Activated naive CD4-positive, alpha-beta T cell treated with anti-CD3 and anti-CD28 coated beads, Interleukin-2, amount 50 U/mL, for 72 hours (primary cell): Measurements from ENCODE around the gene BUD31. TPM values are rescaled to one million over a fixed set of nuclear protein-coding genes. Genes with fewer than 3 reads are reported as not detected.
"Not testable (repeated sequence)": the region's sequence is repeated elsewhere in the genome, so short reads cannot be mapped to it uniquely, and the experiment has no call there.

Experiments
- ATAC-seq, 2 donors: fragments of 150-1000 bp; cut with Tn5 transposase; 2 replicates each; pipeline ENCODE4 v1.10.0; 2021; ENCODE audit warnings: mild to moderate bottlenecking in 2 of 2, moderate library complexity in 2 of 2
- DNase-seq, 2 donors: peaks; one replicate each; pipeline ENCODE4 v3.0.0; 2021 to 2022; ENCODE audit warnings: low spot score in 2 of 2
- H3K27ac Mint-ChIP-seq, 2 donors: one replicate each; pipeline ENCODE4 v1.8.0; 2022; ENCODE audit warnings: mild to moderate bottlenecking in 2 of 2, mixed read lengths in 2 of 2
- H3K36me3 Mint-ChIP-seq, 2 donors: one replicate each; pipeline ENCODE4 v1.8.0; 2022; ENCODE audit warnings: mixed read lengths in 2 of 2
- H3K9me3 Mint-ChIP-seq, 2 donors: one replicate each; pipeline ENCODE4 v1.8.0; 2022; ENCODE audit warnings: mixed read lengths in 2 of 2
- total RNA-seq, 2 donors: library from RNA; stranded (reverse); gene quantifications; one replicate each; pipeline ENCODE4 v1.2.3, GENCODE V29; 2022

Gene BUD31
- total RNA-seq, 2 donors from 2014 or later: 131 to 135 TPM

DNA sequence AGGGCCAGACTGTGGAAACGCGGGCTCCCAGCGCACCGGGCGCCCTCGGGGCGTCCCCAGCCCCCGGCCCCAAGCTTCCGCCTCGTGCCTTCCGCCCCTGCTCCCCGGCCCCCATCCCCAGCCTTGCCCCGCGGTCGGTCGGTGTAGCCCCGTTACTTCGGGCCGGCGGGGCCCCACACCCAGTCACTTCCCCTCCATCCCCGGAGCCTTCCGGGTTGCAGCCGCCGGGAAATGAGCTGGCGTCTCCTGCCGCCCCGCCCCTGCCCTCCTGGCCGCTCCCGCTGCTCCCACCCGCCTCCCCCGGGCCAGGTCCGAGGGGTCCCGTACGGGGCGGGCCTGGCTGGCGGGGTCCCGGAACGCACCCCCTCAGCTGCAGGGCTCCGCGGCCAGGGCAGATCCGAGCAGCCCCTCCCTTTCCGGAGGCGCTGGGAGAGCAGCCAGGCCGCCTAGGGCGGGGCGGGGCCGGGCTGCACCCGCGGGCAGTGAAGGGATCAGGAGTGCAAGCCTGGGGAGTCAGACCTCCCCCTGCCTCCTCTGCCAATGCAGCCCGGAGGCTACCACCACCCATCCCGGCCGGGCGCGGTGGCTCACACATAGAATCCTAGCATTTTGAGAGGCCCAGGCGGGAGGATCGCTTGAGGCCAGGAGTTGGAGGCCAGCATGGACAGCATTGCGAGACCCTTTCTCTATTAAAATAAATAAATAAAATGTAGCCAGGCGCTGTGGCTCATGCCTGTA, 33.5 kb upstream of the BUD31 start:
- H3K27ac Mint-ChIP-seq: peak overlapping the region; percentile 72 to 85
- no peaks in the 10 kb centered on the region for H3K9me3 Mint-ChIP-seq
- ATAC-seq (peak; percentile 50 to 66), DNase-seq (peak; percentile 75 to 81)
- peaks cover 0 to 19% of the 10 kb centered on the region in 2 donors for H3K36me3 Mint-ChIP-seq

DNA sequence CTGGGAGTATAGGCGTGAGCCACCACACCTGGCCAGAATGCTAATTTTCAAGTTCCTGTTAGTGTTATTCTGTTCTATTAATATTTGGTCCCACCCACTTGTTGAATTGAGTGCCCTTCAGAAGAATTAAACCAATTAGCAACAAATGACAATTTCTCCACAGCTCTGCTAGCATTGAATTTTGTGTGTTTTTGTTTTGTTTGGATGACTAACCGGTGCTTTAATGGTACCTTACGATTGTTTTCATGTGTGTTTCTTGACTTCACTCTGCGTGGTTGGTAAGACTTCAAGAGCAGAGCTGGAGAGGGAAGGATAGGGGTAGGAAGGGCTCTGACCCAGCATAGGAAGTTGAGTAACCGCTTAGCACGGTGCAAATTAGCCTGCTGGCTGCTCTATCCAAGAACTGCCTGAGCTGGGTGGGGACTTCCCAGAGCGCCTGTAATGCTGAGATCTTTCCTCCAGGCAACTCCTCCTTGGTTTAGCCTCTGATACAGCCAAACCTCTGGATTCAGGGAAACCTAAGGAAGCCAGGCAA, 29.7 kb upstream of the BUD31 start:
- ATAC-seq (peak; percentile 17 to 25), DNase-seq (peak in 1 of 2 donors; percentile 41)
- Mint-ChIP-seq H3K27ac (peak overlapping the region; percentile 93 to 95), H3K36me3 (peaks cover 13 to 35% of the 10 kb centered on the region in 2 donors), H3K9me3 (no peaks in the 10 kb centered on the region)

DNA sequence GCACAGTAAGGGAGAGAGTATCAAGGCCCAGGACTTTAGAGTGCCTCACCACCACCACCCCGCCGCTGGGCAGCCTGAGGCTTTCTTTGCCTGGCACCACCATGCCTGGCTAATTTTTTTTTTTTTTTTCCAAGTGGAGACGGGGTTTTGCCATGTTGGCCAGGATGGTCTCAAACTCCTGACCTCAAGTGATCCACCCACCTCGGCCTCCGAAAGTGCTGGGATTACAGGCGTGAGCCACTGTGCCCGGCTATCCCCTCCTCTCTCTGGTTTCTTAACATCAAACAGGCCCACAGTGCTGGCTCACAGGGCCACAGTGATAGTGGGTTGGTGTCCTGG, 29.1 kb upstream of the BUD31 start:
- H3K36me3 Mint-ChIP-seq: peaks cover 13 to 35% of the 10 kb centered on the region in 2 donors
- DNase-seq: not testable (repeated sequence)

DNA sequence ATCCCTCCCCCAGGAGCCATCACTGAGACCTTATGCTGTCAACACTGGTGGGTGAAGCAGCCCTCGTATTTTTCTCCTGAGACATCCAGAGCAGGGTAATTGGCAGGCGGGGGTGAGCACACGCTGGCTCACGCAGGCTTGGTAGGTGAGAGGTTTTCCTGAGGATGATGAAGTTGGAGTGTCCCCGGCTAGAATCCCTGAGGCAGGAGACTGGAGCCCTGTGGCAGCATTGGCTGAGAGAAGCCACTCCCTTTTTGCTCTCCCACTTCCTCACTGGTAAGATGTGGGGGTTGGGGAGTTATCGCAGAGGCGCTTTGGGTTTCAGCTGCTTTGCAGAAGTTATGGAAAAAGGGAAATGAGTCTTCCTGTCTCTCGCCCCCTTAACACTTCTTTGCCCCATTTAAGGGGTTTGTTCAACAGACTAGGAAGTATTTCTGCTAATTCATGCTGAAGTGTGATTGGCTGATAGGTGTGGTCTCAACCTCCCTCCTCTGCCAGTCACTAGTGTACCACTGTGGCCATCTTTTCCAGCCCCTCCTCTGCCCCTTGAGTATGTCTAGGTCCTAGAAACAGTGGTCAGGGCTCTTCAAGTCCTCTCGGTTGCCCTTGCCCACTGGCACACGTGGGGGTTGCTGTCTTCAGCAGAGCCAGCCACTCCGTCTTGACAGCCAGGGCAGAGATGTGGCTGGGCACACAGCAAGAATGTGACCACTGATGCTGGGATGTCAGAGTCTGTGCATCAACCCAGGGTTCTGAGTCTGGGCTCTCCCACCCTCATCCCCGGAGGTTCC, 28.5 kb upstream of the BUD31 start:
- peak overlapping the region; percentile 93 to 95 for H3K27ac Mint-ChIP-seq
- H3K36me3 Mint-ChIP-seq: peaks cover 13 to 35% of the 10 kb centered on the region in 2 donors
- no peaks in the 10 kb centered on the region for H3K9me3 Mint-ChIP-seq
- DNase-seq: peak; percentile 37 to 70
- ATAC-seq: peak; percentile 30 to 47

More for the DNA sequence above, 29.1 kb upstream of the BUD31 start:
- peak overlapping the region; percentile 93 to 95 for H3K27ac Mint-ChIP-seq
- ATAC-seq, H3K9me3 Mint-ChIP-seq: not testable (repeated sequence)

GRCh38 chr7:99380823-99381663, 27.7 kb upstream of the BUD31 start:
- peak overlapping the region; percentile 93 to 95 for H3K27ac Mint-ChIP-seq
- ATAC-seq (peak; percentile 89 to 90), DNase-seq (peak; percentile 80 to 93)
- H3K36me3 Mint-ChIP-seq: peaks cover 13 to 35% of the 10 kb centered on the region in 2 donors
- H3K9me3 Mint-ChIP-seq: no peaks in the 10 kb centered on the region

- no peaks in the 10 kb centered on the region for H3K9me3 Mint-ChIP-seq
- ATAC-seq (no peak), DNase-seq (no peak)
- peak overlapping the region in 1 of 2 donors; percentile 93 for H3K27ac Mint-ChIP-seq
- peaks cover 13 to 35% of the 10 kb centered on the region in 2 donors for H3K36me3 Mint-ChIP-seq
Measured at GRCh38 chr7:99381664-99382075, 27.1 kb upstream of the BUD31 start.

DNA sequence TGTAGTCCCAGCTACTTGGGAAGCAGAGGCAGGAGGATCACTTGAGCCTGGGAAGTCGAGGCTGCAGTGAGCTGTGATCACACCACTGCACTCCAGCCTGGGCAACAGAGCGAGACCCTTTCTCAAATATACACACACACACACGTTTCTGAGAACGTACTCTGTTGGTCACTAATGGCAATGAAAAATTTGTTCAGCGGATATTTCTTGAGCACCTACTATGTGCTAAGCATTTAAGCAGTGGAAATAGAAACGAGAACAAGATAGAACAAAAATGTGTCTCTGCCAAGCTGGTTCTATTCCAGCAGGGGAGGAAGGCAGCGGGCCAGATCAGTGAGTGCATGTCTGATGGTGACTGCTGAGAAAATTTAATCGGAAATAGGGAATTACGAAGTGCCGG, 25.6 kb upstream of the BUD31 start:
- DNase-seq (no peak), ATAC-seq (no peak)
- H3K36me3 Mint-ChIP-seq: peaks cover 17 to 26% of the 10 kb centered on the region in 2 donors
- no peaks in the 10 kb centered on the region for H3K9me3 Mint-ChIP-seq
- H3K27ac Mint-ChIP-seq: peak overlapping the region; percentile 82 to 95

DNA sequence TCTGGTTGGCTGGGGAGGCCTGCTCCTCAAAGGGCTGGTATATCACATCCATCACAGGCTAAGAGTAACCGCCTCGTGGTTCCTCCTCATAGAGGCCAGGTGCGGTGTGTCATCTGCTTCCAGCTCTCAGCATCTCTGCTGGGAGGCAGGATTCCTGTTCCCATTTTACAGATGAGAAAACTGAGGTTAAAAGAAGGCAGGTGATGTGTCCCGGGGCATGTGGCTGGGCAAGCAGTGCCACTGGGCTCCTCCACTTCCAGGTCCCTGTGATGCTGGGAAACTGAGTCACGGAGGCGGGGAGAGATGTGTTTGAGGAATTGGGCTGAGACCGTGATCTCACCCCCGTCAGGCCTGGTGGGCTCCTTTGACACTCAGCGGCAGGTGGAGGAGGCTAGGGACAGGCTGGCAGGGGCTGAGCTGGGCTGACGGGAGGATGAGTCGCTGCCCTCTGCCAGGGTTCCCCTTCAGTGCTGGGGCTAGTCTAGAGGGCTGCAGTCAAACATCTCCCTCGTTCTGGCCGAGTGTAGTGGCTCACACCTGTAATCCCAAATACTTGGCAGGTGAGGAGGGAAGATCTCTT, 24.9 kb upstream of the BUD31 start:
- Mint-ChIP-seq H3K36me3 (peaks cover 20 to 25% of the 10 kb centered on the region in 2 donors), H3K9me3 (no peaks in the 10 kb centered on the region), H3K27ac (peak overlapping the region in 1 of 2 donors; percentile 82)
- ATAC-seq (no peak), DNase-seq (no peak)

GRCh38 chr7:99384523-99384922, 24.2 kb upstream of the BUD31 start:
- DNase-seq: no peak
- ATAC-seq: no peak
- no peaks in the 10 kb centered on the region for H3K9me3 Mint-ChIP-seq
- H3K27ac Mint-ChIP-seq: peak overlapping the region in 1 of 2 donors; percentile 36
- peaks cover 20% of the 10 kb centered on the region in 2 donors for H3K36me3 Mint-ChIP-seq

- Mint-ChIP-seq H3K36me3 (peaks cover 17 to 20% of the 10 kb centered on the region in 2 donors), H3K9me3 (no peaks in the 10 kb centered on the region), H3K27ac (peak overlapping the region; percentile 74 to 75)
- DNase-seq (no peak), ATAC-seq (no peak)
Measured at GRCh38 chr7:99385564-99385963, 23.2 kb upstream of the BUD31 start.

GRCh38 chr7:99386584-99387238, 22.1 kb upstream of the BUD31 start:
- Mint-ChIP-seq H3K36me3 (peaks cover 15 to 22% of the 10 kb centered on the region in 2 donors), H3K27ac (peak overlapping the region; percentile 22 to 75), H3K9me3 (no peaks in the 10 kb centered on the region)
- DNase-seq (no peak), ATAC-seq (peak; percentile 48 to 50)

- H3K36me3 Mint-ChIP-seq: peaks cover 15 to 24% of the 10 kb centered on the region in 2 donors
- not testable (repeated sequence) for ATAC-seq, H3K9me3 Mint-ChIP-seq, DNase-seq
- peak overlapping the region in 1 of 2 donors; percentile 22 for H3K27ac Mint-ChIP-seq
Measured at GRCh38 chr7:99387239-99387635, 21.5 kb upstream of the BUD31 start.

DNA sequence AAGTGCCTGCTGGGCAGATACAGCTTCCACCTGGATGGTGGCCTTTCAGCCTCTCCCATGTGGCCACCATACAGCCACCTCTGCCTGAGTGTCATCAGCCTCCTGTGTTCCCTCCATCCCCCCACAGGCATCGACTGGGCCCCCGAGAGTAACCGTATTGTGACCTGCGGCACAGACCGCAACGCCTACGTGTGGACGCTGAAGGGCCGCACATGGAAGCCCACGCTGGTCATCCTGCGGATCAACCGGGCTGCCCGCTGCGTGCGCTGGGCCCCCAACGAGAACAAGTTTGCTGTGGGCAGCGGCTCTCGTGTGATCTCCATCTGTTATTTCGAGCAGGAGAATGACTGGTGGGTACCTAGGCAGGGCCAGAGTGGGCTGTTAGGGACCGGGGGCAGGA, 20.9 kb upstream of the BUD31 start:
- Mint-ChIP-seq H3K9me3 (no peaks in the 10 kb centered on the region), H3K27ac (peak overlapping the region in 1 of 2 donors; percentile 48), H3K36me3 (peaks cover 15 to 24% of the 10 kb centered on the region in 2 donors)
- DNase-seq (no peak), ATAC-seq (no peak)

DNA sequence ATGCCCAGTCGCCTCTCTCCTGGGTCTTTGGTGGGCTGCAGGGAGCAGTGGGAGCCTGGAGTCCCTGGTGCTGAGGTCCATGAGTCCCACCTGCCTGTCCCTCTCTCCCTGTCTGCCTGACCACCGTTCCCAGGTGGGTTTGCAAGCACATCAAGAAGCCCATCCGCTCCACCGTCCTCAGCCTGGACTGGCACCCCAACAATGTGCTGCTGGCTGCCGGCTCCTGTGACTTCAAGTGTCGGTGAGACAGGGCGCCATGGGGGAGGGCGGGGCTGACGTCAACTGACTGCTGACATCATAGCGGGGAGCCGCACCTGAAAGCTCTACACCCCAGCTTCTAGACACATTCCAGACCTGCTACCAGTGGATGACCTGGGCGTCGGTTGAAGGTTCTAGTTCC, 19.0 kb upstream of the BUD31 start:
- ATAC-seq (no peak), DNase-seq (no peak)
- peaks cover 7 to 21% of the 10 kb centered on the region in 2 donors for H3K36me3 Mint-ChIP-seq
- no peaks in the 10 kb centered on the region for H3K9me3 Mint-ChIP-seq
- no peak overlapping the region for H3K27ac Mint-ChIP-seq

DNA sequence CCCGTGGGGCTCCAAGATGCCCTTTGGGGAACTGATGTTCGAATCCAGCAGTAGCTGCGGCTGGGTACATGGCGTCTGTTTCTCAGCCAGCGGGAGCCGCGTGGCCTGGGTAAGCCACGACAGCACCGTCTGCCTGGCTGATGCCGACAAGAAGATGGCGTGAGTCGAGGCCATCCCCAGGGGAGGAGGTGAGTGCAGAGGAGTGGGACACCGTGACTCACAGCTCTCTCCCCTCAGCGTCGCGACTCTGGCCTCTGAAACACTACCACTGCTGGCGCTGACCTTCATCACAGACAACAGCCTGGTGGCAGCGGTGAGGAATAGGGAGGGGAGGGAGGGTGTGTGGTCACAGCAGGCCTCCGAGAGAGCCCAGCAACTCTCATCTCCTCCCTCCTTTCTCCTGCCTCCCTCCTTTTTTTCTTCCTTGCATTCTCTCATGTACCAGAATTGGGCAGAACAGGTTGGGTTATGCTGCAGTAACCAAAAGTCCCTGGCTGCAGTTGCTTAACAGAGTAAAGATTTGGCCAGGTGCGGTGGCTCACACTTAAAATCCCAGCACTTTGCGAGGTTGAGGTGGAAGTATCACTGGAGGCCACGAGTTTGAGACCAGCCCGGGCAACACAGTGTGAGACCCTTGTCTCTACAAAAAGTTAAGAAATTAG, 17.7 kb upstream of the BUD31 start:
- ATAC-seq (no peak), DNase-seq (no peak)
- Mint-ChIP-seq H3K36me3 (peaks cover 7 to 21% of the 10 kb centered on the region in 2 donors), H3K27ac (peak overlapping the region; percentile 35 to 60), H3K9me3 (no peaks in the 10 kb centered on the region)
